HG03520 (cell line): ENCODE measurements around the gene NDUFAF5.

Experiments used
- ATAC-seq: cut with Tn5 transposase; IDR thresholded peaks from one replicate; pipeline ENCODE4 v1.9.1; 2021; ENCODE audit warnings: mild to moderate bottlenecking, moderate library complexity; ENCODE audit not compliant: unreplicated experiment

The NDUFAF5 gene

GRCh38 chr20:13775867-13776266, 9.0 kb upstream of the NDUFAF5 start:
- ATAC-seq, result no peak

GRCh38 chr20:13777171-13777601, 7.6 kb upstream of the NDUFAF5 start:
- ATAC-seq, result no peak

- ATAC-seq, result no peak
These were observed 6.0 kb upstream of the NDUFAF5 start for GRCh38 chr20:13778827-13779226.

- no peak for ATAC-seq
These were observed 1.3 kb upstream of the NDUFAF5 start for GRCh38 chr20:13783528-13783927.

GRCh38 chr20:13784271-13784892, 446 bp upstream of the NDUFAF5 start:
- peak; percentile 11 for ATAC-seq

GRCh38 chr20:13786143-13786828, 1.5 kb downstream of the NDUFAF5 start:
- no peak for ATAC-seq

GRCh38 chr20:13788167-13788834, 3.5 kb downstream of the NDUFAF5 start:
- ATAC-seq, result peak; percentile 28

- no peak for ATAC-seq
These were observed 5.9 kb downstream of the NDUFAF5 start for GRCh38 chr20:13790708-13791107.

GRCh38 chr20:13791540-13792459, 7.0 kb downstream of the NDUFAF5 start:
- ATAC-seq, result no peak

GRCh38 chr20:13793001-13793400, 8.2 kb downstream of the NDUFAF5 start:
- ATAC-seq, result no peak

GRCh38 chr20:13794667-13795066, 9.8 kb downstream of the NDUFAF5 start:
- ATAC-seq, result no peak

- no peak for ATAC-seq
These were observed 14.2 kb downstream of the NDUFAF5 start for GRCh38 chr20:13799040-13799439.

GRCh38 chr20:13799974-13800373, 15.1 kb downstream of the NDUFAF5 start:
- ATAC-seq, result no peak

- ATAC-seq, result no peak
These were observed 15.9 kb downstream of the NDUFAF5 start for GRCh38 chr20:13800728-13801134.

- no peak for ATAC-seq
These were observed 24.5 kb downstream of the NDUFAF5 start for GRCh38 chr20:13809373-13809772.

- ATAC-seq, result no peak
These were observed 25.0 kb downstream of the NDUFAF5 start for GRCh38 chr20:13809855-13810254.

GRCh38 chr20:13810446-13810845, 25.6 kb downstream of the NDUFAF5 start:
- no peak for ATAC-seq

GRCh38 chr20:13813910-13814309, 29.1 kb downstream of the NDUFAF5 start:
- ATAC-seq, result no peak

- no peak for ATAC-seq
These were observed 29.8 kb downstream of the NDUFAF5 start for GRCh38 chr20:13814672-13815071.

GRCh38 chr20:13816757-13817156, 31.9 kb downstream of the NDUFAF5 start:
- ATAC-seq, result no peak

- no peak for ATAC-seq
These were observed 32.5 kb downstream of the NDUFAF5 start for GRCh38 chr20:13817342-13817741.
